Coronary artery (tissue), 2 donors: ENCODE measurements around the gene CSTF1.

Experiments used
- DNase-seq: peaks from one replicate; pipeline ENCODE4 v3.0.0-alpha.2; 2017; ENCODE audit warnings: low spot score
- H3K27ac ChIP-seq, 2 donors: fragments of 200-600 bp; sonication (generic); one replicate each; pipeline ENCODE4 v1.5.1; 2016 to 2019
- H3K4me3 ChIP-seq: fragments of 200-600 bp; sonication (generic); 2 replicates; pipeline ENCODE4 v1.5.1; 2016; ENCODE audit warnings: mild to moderate bottlenecking, moderate library complexity
- TF ChIP-seq, protein P1 (sequence below): fragments of 200-600 bp; sonication (generic); IDR thresholded peaks from one replicate; pipeline ENCODE4 v1.5.1; 2019; ENCODE audit warnings: antibody characterized with exemption

The CSTF1 gene

DNA sequence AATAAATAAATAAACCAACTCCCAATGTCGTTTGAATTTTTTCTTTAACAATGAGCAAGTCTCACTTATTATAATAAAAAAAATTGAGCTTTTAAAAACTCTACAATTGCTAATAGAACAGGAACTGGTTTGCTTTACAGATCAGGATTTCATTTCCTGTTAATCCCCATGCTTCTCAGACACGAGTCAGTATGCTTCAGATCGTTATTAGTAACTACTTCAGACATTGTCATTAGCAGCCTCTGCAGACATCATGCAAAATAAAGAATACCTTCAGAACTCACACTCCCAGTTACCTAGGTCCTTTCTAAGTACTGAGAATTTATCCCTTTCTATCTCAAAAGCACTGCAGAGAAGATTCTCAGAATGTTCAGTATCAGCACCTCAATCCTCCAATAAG is 43.7 kb upstream of the CSTF1 start:
- TF ChIP-seq, protein P1, sequence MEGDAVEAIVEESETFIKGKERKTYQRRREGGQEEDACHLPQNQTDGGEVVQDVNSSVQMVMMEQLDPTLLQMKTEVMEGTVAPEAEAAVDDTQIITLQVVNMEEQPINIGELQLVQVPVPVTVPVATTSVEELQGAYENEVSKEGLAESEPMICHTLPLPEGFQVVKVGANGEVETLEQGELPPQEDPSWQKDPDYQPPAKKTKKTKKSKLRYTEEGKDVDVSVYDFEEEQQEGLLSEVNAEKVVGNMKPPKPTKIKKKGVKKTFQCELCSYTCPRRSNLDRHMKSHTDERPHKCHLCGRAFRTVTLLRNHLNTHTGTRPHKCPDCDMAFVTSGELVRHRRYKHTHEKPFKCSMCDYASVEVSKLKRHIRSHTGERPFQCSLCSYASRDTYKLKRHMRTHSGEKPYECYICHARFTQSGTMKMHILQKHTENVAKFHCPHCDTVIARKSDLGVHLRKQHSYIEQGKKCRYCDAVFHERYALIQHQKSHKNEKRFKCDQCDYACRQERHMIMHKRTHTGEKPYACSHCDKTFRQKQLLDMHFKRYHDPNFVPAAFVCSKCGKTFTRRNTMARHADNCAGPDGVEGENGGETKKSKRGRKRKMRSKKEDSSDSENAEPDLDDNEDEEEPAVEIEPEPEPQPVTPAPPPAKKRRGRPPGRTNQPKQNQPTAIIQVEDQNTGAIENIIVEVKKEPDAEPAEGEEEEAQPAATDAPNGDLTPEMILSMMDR: no peak
- no peak for DNase-seq
- Histone ChIP-seq H3K27ac (no peak overlapping the region), H3K4me3 (no peak overlapping the region)

DNA sequence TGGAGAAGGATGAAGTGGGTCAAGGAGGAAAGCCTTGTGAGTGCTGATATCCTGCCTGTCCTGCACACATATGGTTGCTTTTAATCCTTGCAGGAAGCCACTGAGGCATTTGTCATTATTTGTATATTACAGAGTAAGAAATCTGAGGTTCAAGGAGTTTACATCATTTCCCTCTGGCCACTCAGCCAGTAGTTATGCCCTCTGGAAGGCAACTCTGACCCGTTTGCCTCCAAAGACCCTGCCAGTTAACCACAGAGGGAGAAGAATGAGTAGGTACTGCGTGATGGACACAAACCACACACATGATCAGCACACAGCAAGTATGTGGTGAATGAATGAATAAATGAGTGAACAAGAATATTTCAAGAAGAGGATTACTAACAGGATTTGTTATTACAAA is 41.6 kb upstream of the CSTF1 start:
- H3K27ac ChIP-seq: no peak overlapping the region
- H3K4me3 ChIP-seq: no peak overlapping the region
- TF ChIP-seq, protein P1: no peak
- DNase-seq: no peak

DNA sequence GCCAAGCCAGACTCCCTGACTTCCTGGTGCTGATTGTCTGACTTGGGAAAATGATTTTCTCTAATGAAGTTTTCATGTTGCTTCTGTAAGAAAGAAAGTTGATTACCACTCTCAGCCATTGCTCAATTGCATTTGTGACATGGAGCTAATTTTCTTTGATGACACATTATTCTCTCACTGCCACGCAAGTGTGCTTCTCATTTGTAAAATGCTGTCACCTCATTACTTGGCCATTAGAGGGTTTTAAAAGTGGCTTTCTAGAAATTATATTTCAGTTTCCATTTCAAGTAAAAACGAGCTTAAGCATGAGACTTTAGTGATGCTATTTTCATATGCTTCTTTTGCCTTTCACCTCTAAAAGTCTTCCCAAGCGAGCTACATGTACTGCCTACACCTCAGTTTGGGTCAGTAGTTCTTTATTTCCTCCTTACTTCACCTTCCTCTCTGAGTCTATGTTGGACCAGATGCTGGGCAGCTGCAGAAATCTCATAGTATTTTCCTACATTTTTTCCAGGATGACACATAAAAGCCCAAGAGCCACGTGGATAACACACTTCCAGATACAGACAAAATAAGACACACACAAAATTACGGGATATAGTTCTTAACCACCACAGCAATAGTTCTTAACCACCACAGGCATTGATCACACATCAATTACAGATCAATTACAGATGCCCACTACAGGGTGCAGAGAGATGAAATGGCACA is 39.9 kb upstream of the CSTF1 start:
- DNase-seq: no peak
- TF ChIP-seq, protein P1: no peak
- Histone ChIP-seq H3K27ac (no peak overlapping the region), H3K4me3 (no peak overlapping the region)

DNA sequence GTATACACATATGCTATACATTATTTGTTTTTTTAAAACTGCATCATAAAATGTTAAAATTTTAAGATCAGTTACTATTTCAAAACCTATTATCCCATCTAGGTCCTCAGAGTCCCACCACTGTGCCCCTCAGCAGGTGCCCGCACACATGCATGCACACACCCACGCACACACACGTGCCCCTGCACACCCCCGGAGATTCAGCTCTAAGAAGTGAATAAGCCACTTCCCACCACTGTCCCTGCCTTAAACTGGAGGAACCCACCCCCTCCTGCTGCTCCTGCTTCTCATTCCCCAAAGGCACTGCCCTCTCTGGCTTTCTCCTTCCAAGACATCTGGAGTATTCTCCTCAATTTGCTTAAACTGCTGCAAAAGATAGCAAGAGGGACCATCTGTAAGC is 39.1 kb upstream of the CSTF1 start:
- TF ChIP-seq, protein P1: no peak
- Histone ChIP-seq H3K4me3 (no peak overlapping the region), H3K27ac (no peak overlapping the region)
- no peak for DNase-seq

DNA sequence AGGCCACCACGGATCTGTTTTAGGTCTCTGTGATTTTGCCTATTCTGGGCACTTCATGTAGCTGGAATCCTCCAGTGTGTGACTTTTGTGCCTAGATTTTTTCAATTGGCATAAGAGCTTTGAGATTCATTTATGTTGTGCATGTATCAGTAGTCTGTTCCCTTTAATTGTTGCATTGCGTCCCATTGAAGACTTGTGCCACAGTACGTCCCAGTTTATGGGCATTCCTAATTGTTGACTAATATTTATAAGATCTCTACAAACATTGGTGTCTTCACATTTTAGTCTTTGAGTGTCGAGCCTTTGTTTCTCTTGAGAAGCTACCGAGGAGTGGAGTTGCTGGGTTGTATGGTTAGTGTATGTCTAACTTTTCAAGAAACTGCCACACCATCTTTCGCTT is 34.4 kb upstream of the CSTF1 start:
- no peak overlapping the region for H3K27ac ChIP-seq
- DNase-seq: no peak
- TF ChIP-seq, protein P1: no peak
- peak overlapping the region; percentile 92 for H3K4me3 ChIP-seq

DNA sequence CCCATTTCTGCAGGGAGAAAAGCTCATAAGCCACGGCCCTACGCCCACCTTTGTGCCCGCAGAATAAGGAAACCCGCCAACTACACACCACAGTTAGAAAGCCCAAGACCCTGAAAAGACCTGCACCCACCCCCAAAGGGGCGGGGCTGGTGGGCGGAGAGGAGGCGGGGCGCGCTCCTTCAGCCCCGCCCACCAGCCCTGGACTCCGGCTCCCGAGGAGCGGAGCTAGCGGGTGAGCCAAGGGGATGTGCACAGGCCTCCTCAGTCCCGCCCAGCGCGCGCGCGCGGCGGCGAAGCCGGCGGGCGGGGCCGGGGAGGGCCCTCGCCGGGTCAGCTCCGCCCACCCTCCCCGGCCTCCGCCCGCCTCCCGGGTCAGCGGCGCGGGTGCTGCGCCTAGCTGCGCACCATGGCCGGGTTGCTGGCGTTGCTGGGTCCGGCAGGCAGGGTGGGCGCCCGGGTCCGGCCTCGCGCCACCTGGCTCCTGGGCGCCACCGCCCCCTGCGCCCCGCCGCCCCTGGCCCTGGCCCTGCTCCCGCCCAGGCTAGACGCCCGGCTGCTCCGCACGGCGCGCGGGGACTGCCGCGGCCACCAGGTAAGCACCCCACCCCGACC is 33.7 kb upstream of the CSTF1 start, which contains the start of gene FAM210B:
FAM210B (plus strand) TSS at position 375 of the 612 bp plus-strand sequence; CDS start at position 407, 32 bp downstream.
- peak within 1 kb of the TSS; percentile 92 for H3K4me3 ChIP-seq
- TF ChIP-seq, protein P1: no peak
- DNase-seq: peak; percentile 86
- peak within 1 kb of the TSS; percentile 65 to 89 for H3K27ac ChIP-seq
